Measurements from ENCODE around the gene OR6J1.

The OR6J1 gene

DNA sequence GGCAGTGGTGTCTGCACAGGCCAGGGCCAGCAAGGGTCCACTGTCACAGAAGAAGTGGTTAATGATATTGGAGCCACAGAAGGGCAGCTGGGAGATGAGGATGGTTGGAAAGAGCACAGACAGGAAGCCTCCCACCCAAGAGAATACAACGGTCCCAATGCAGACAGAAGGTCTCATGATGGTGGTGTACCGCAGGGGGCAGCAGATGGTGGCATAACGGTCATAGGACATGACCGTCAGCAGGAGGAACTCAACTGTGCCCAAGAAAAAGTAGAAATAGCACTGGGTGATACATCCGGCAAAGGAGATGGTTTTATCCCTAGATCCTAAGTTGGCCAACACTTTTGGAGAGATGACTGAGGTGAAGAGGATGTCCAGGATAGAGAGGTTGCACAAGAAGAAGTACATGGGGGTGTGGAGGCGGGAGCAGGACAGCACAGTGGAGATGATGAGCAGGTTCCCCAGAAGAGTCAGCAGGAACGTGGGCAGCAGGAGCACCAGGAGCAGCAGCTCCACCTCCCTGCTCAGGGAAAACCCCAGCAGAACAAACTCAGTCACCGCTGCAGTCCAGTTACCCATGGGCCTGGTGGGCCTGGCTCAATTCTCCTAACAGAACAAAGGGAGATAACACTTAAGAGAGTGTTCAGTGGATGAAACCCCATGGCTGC, 9.8 kb downstream of the OR6J1 start:
- Histone ChIP-seq H3K27me3 (ENCODE audit: insufficient read depth, insufficient read length) (no peaks in the 10 kb centered on the region), H3K9ac (ENCODE audit: insufficient read length, low read depth) (no peak overlapping the region), H3K36me3 (ENCODE audit: insufficient read depth, insufficient read length, low read length) (no peaks in the 10 kb centered on the region), H3K9me3 (ENCODE audit: insufficient read depth, low read length) (peaks cover 12% of the 10 kb centered on the region), H3K4me1 (ENCODE audit: insufficient read depth, insufficient read length) (no peaks in the 10 kb centered on the region), H3K4me3 (ENCODE audit: insufficient read length, low read depth) (no peak overlapping the region)
- no peak for DNase-seq (ENCODE audit: low read depth, low spot score)
- no peak for TF ChIP-seq SUZ12 (IDR thresholded peaks at IDR 0.05; ENCODE audit: extremely low read depth, insufficient read depth, insufficient read length)
- no peak for TF ChIP-seq ZNF274 (IDR thresholded peaks at IDR 0.05; ENCODE audit: low read depth, low read length)
- TF ChIP-seq YY1 (IDR thresholded peaks at IDR 0.05; ENCODE audit: insufficient read depth, insufficient read length) = no peak

DNA sequence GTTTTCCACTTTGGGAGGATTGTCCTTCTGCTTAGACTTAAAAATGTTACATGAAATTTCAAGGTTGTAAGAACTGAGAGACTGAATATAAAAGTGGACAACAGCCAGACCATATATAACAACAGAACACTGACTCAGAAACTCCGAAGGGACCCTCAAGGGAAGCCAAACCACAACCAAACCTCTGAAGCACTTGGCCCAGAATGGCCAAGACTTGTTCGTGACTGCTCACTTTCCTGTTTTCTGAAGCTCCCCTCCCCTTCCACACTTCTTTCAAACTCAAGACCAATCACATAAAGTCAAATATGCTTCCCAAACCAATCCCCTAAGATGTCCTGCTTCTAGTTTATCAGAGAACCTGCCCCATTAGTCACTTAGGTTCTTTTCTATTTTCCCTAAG, 13.7 kb downstream of the OR6J1 start:
- H3K36me3 ChIP-seq (ENCODE audit: insufficient read depth, insufficient read length, low read length) = no peaks in the 10 kb centered on the region
- no peak overlapping the region for H3K9ac ChIP-seq (ENCODE audit: insufficient read length, low read depth)
- no peak for DNase-seq (ENCODE audit: low read depth, low spot score)
- no peaks in the 10 kb centered on the region for H3K27me3 ChIP-seq (ENCODE audit: insufficient read depth, insufficient read length)
- TF ChIP-seq SUZ12 (IDR thresholded peaks at IDR 0.05; ENCODE audit: extremely low read depth, insufficient read depth, insufficient read length) (no peak), ZNF274 (IDR thresholded peaks at IDR 0.05; ENCODE audit: low read depth, low read length) (no peak)
- H3K4me1 ChIP-seq (ENCODE audit: insufficient read depth, insufficient read length) = no peaks in the 10 kb centered on the region
- no peak overlapping the region for H3K4me3 ChIP-seq (ENCODE audit: insufficient read length, low read depth)
- H3K9me3 ChIP-seq (ENCODE audit: insufficient read depth, low read length) = peaks cover 12% of the 10 kb centered on the region

DNA sequence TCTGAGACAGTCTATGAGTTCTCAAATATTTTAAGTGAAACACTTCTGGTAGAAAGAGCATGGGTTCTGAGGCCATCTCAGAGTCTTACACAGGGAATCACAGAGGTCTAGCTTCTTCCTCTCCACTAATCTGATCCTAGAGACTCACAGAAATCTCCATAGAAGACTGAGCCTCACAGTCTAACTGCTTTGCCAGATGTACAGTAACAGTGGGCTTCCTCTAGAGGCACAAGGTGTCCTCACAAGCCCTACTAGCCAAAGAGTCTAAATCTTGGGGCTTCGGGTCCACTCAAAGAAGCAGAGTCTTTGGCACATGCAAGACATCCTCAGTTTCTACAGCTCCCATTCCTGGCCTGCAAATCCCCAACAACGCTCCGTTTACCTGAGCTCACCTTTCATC, 14.1 kb downstream of the OR6J1 start:
- H3K36me3 ChIP-seq (ENCODE audit: insufficient read depth, insufficient read length, low read length) = no peaks in the 10 kb centered on the region
- no peaks in the 10 kb centered on the region for H3K27me3 ChIP-seq (ENCODE audit: insufficient read depth, insufficient read length)
- no peak for DNase-seq (ENCODE audit: low read depth, low spot score)
- no peak overlapping the region for H3K4me3 ChIP-seq (ENCODE audit: insufficient read length, low read depth)
- no peaks in the 10 kb centered on the region for H3K4me1 ChIP-seq (ENCODE audit: insufficient read depth, insufficient read length)
- TF ChIP-seq YY1 (IDR thresholded peaks at IDR 0.05; ENCODE audit: insufficient read depth, insufficient read length) (no peak), ZNF274 (IDR thresholded peaks at IDR 0.05; ENCODE audit: low read depth, low read length) (no peak), SUZ12 (IDR thresholded peaks at IDR 0.05; ENCODE audit: extremely low read depth, insufficient read depth, insufficient read length) (no peak)
- no peak overlapping the region for H3K9ac ChIP-seq (ENCODE audit: insufficient read length, low read depth)
- H3K9me3 ChIP-seq (ENCODE audit: insufficient read depth, low read length) = peaks cover 12% of the 10 kb centered on the region; the same call in 1 of the 2 replicates

DNA sequence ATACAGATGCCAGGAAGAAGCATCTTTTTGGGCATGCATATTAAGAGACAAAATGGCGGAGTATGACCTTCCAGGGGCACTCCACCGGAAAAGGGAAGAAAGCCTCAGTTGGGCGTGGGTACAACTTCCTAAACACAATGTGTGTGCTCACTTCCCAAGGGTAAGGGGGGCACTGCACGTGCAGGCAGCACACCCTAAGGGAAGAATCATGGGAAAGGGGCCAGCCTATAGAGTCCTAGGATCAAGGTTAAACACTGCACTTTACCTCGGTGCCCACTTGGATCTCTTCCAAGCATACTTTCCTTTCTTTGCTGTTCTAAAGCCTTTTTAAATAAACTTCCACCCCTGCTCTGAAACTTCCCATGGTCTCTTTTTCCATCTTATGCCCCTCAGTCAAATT, 14.8 kb downstream of the OR6J1 start:
- Histone ChIP-seq H3K4me3 (ENCODE audit: insufficient read length, low read depth) (no peak overlapping the region), H3K4me1 (ENCODE audit: insufficient read depth, insufficient read length) (no peaks in the 10 kb centered on the region), H3K9me3 (ENCODE audit: insufficient read depth, low read length) (peaks cover 12% of the 10 kb centered on the region; the same call in 1 of the 2 replicates), H3K36me3 (ENCODE audit: insufficient read depth, insufficient read length, low read length) (no peaks in the 10 kb centered on the region), H3K27me3 (ENCODE audit: insufficient read depth, insufficient read length) (no peaks in the 10 kb centered on the region), H3K9ac (ENCODE audit: insufficient read length, low read depth) (no peak overlapping the region)
- TF ChIP-seq YY1 (IDR thresholded peaks at IDR 0.05; ENCODE audit: insufficient read depth, insufficient read length) = no peak
- no peak for TF ChIP-seq SUZ12 (IDR thresholded peaks at IDR 0.05; ENCODE audit: extremely low read depth, insufficient read depth, insufficient read length)
- TF ChIP-seq ZNF274 (IDR thresholded peaks at IDR 0.05; ENCODE audit: low read depth, low read length) = no peak
- DNase-seq (ENCODE audit: low read depth, low spot score) = no peak

DNA sequence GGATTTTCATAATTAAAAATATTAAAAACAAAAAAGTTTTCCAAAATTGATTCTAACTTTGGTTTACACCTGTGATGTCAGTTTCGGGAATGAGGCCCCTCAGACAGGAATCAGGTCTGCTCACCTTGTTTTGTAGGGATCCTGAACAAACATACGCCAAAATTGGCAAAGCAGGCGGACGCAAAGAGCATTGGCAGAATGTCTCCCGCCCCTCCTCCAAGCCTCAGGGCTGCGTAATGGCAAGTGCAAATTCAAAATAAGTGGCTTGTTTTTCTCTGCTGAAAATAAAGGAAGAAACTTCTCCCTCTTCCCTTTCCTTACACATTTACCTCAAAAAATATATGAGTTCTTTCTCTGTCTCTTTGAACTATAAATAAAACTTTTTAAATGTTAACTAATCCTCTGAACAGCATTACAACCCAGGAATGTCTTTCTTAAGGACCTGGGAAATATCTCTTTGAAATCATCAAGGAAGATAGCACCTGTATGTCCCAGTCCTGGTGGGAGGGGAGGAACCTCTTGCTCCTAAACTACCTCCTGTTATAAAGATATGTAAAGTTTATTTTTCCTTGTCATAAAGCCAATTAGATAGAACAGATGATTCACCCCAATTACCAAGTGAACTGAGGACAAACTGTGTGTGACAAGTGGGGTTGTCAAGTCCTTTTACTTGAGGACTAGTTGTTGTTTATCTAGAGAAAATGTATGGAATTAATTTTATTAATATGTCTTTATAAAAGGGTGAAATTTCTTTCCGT, 16.5 kb downstream of the OR6J1 start:
- H3K4me3 ChIP-seq (ENCODE audit: insufficient read length, low read depth) = no peak overlapping the region
- H3K27me3 ChIP-seq (ENCODE audit: insufficient read depth, insufficient read length) = no peaks in the 10 kb centered on the region
- TF ChIP-seq YY1 (IDR thresholded peaks at IDR 0.05; ENCODE audit: insufficient read depth, insufficient read length) = no peak
- TF ChIP-seq ZNF274 (IDR thresholded peaks at IDR 0.05; ENCODE audit: low read depth, low read length) = no peak
- no peak for TF ChIP-seq SUZ12 (IDR thresholded peaks at IDR 0.05; ENCODE audit: extremely low read depth, insufficient read depth, insufficient read length)
- H3K9ac ChIP-seq (ENCODE audit: insufficient read length, low read depth) = no peak overlapping the region
- H3K9me3 ChIP-seq (ENCODE audit: insufficient read depth, low read length) = peaks cover 12% of the 10 kb centered on the region; the same call in 1 of the 2 replicates
- no peak for DNase-seq (ENCODE audit: low read depth, low spot score)
- no peaks in the 10 kb centered on the region for H3K4me1 ChIP-seq (ENCODE audit: insufficient read depth, insufficient read length)
- no peaks in the 10 kb centered on the region for H3K36me3 ChIP-seq (ENCODE audit: insufficient read depth, insufficient read length, low read length)

DNA sequence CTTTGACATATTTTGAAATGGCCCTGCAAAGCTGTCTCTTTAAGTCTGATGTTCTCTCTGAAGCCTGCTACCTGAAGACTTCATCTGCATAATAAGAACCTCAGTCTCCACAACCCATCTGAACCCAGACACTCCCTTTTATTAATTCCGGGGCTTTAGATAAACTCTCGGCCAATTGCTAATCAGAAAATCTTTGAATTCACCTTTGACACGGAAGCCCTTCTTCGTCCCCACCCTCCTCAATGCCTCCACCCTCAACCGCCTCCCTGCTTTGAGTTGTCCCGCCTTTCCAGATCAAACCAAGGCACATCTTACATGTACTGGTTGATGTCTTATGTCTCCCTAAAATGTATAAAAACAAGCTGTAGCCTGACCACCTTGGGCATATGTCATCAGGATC, 17.6 kb downstream of the OR6J1 start:
- Histone ChIP-seq H3K36me3 (ENCODE audit: insufficient read depth, insufficient read length, low read length) (no peaks in the 10 kb centered on the region), H3K27me3 (ENCODE audit: insufficient read depth, insufficient read length) (no peaks in the 10 kb centered on the region), H3K9ac (ENCODE audit: insufficient read length, low read depth) (no peak overlapping the region), H3K4me1 (ENCODE audit: insufficient read depth, insufficient read length) (no peaks in the 10 kb centered on the region), H3K4me3 (ENCODE audit: insufficient read length, low read depth) (no peak overlapping the region), H3K9me3 (ENCODE audit: insufficient read depth, low read length) (peaks cover 13% of the 10 kb centered on the region; the same call in 1 of the 2 replicates)
- DNase-seq (ENCODE audit: low read depth, low spot score) = no peak
- no peak for TF ChIP-seq SUZ12 (IDR thresholded peaks at IDR 0.05; ENCODE audit: extremely low read depth, insufficient read depth, insufficient read length)
- TF ChIP-seq YY1 (IDR thresholded peaks at IDR 0.05; ENCODE audit: insufficient read depth, insufficient read length) = no peak
- TF ChIP-seq ZNF274 (IDR thresholded peaks at IDR 0.05; ENCODE audit: low read depth, low read length) = no peak

DNA sequence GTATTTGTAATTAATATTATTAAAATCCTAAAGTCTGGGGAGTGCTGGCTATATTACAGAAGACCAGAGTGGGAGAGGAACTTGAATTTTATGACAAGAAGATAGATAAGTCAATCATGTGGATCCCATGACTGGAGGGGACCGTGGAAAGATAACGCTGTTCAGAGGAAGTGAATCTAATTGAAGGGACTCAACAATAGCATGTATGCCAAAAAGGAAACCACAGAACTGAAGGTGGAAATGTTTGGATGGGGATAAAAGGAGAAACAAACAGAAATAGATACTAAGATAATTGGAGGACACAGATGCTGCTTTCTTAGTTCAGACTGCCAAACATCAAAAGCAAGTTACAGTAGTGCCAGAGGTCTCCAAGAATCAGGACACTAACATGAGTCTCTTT, 21.1 kb downstream of the OR6J1 start:
- no peak for TF ChIP-seq ZNF274 (IDR thresholded peaks at IDR 0.05; ENCODE audit: low read depth, low read length)
- no peak for TF ChIP-seq SUZ12 (IDR thresholded peaks at IDR 0.05; ENCODE audit: extremely low read depth, insufficient read depth, insufficient read length)
- no peak for TF ChIP-seq YY1 (IDR thresholded peaks at IDR 0.05; ENCODE audit: insufficient read depth, insufficient read length)
- Histone ChIP-seq H3K4me1 (ENCODE audit: insufficient read depth, insufficient read length) (no peaks in the 10 kb centered on the region), H3K4me3 (ENCODE audit: insufficient read length, low read depth) (no peak overlapping the region), H3K27me3 (ENCODE audit: insufficient read depth, insufficient read length) (no peaks in the 10 kb centered on the region), H3K9ac (ENCODE audit: insufficient read length, low read depth) (no peak overlapping the region), H3K36me3 (ENCODE audit: insufficient read depth, insufficient read length, low read length) (no peaks in the 10 kb centered on the region), H3K9me3 (ENCODE audit: insufficient read depth, low read length) (peaks cover 6% of the 10 kb centered on the region; the same call in 1 of the 2 replicates)
- no peak for DNase-seq (ENCODE audit: low read depth, low spot score)
